HG03064 (cell line): Measurements from ENCODE around the gene TCF25.
"Not testable (repeated sequence)": the region's sequence is repeated elsewhere in the genome, so short reads cannot be mapped to it uniquely, and the experiment has no call there.

Experiments used
- ATAC-seq: cut with Tn5 transposase; IDR thresholded peaks from one replicate; pipeline ENCODE4 v1.9.1; 2021; ENCODE audit warnings: low read depth; ENCODE audit not compliant: unreplicated experiment

TCF25 gene

DNA sequence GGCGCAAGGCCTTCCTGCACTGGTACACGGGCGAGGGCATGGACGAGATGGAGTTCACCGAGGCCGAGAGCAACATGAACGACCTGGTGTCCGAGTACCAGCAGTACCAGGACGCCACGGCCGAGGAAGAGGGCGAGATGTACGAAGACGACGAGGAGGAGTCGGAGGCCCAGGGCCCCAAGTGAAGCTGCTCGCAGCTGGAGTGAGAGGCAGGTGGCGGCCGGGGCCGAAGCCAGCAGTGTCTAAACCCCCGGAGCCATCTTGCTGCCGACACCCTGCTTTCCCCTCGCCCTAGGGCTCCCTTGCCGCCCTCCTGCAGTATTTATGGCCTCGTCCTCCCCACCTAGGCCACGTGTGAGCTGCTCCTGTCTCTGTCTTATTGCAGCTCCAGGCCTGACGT, 62.2 kb downstream of the TCF25 start:
- not testable (repeated sequence) for ATAC-seq

DNA sequence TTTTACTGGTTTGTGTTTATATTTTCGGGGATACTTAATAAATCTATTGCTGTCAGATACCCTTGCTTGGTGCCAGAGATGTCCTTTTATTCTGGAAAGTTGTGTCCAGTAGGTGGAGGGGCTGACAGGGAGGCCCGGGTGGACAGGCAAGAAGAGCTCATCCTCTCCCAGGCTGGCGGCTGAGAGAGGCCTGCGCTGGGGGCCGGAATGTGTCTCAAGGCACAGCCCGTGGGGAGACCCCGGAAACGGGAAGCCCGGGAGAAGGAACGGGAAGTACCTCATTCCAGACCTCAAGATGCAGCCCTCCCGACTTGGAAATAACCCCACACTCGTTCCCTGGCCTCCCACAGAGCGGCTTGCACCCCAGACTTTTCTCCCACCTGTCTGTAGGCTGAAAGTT, 62.6 kb downstream of the TCF25 start:
- no peak for ATAC-seq

DNA sequence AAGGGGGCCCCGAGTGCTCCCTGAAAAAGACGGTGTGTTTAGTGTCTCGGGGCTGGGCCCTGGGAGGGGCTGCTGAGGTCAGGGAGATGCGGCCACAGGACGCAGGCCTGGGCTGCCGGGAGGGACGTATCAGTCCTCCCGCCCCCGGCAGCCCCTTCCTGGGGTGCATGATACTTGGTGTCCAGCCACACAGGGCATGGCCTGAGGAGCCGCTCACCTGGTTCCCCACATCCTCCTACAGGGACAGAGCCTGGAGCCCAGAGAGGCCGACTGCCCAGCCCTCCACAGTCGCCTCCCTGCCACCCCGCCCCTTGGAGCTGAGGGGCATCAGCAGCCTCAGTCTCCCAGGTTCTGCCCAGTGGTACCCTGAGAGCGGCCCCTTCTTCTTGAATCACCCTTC, 63.1 kb downstream of the TCF25 start:
- ATAC-seq = no peak

DNA sequence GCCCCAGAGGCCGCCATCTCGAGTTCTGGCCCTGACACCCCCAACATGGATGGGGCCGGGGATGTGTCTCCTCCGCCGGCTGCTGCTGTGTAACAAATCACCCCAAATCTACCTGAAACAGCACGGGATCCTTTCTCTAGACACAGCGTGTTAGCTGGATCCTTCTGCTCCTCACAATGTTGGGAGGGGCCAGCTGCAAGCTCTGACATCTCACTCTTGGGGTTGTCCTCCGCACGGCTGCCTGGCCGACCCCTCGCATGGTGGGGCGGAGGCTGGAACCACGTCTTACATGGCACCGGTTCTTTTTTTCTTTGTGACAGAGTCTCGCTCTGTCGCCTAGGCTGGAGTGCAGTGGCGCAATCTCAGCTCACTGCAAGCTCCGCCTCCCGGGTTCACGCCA, 63.6 kb downstream of the TCF25 start:
- no peak for ATAC-seq

DNA sequence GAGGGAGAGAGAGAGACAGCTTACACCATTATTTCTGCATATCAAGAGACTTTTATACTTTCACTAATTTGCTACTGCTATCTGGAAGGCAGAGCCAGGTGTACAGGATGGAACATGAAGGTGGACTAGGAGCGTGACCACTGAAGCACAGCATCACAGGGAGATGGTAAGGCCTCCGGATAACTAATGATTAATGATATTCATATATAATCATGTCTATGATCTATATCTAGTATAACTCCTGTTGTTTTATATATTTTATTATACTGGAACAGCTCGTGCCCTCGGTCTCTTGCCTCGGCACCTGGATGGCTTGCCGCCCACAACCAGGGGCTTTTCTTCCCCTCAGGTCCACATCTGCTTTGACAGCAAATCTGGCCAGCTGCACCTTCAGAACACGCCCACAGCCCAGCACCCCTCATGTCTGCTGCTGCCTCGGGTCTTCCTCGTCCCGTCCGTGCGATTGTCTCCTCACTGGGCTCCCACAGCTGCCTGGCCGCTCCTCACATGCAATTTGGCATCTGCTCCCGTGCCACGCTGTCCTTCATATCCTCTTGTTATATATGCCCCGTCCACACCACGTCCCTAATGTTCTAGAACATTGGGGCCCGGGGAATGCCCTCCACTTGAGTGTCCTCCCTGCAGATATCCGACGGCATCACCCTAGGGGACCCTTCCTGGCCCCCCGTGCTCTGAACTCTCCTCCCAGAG, 64.9 kb downstream of the TCF25 start:
- ATAC-seq = no peak

DNA sequence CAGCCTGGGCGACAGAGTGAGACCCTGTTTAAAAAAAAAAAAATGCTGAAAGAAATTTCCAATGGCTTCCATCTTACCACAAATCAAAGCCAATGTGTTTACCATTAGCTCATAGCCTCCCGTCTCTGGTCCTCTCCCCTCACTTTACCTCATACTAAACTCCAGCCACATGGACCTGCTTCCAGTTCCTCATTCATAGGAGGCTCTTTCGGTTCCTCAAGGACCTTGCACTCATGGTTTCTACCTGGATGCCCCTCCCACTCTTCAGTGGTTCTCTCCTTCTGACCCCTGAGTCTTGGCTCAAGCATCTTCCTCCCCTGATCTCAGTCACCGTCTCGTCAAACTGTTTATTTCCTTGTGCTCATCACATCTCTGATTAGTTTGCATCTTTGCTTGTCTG, 71.4 kb downstream of the TCF25 start:
- ATAC-seq = no peak

DNA sequence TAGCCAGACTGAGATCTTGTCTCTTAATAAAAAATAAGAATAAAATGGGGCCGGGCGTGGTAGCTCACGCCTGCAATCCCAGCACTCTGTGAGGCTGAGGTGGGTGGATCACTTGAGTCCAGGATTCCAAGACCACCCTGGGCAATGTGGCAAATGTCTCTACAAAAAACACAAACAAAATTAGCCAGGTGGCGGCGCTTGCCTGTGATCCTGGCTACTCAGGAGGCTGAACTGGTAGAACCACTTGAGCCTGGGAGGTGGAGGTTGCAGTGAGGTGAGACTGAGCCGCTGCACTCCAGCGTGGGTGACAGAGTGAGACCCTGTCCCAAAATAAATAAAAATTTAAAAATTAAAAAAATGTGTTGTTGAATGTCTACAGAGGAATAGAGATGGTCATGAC, 72.3 kb downstream of the TCF25 start:
- ATAC-seq = no peak

DNA sequence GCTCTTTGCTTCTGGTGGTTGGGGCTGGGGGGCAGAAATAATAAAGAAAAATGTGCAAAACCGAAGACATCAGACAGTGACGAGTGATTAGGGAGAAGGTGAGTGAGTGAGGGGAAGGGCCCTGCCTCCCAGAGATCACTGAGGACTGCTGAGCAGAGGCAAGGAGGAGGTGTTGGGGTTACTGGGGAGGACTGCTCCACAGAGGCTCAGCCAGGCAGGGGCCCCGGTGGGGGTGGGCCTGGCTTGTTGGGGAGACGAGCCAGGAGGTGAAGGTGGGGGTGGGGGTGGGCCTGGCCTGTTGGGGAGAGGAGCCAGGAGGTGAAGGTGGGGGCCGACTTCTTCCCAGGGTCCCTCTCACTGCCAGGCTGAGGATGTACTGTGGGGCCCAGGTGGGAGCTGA, 73.1 kb downstream of the TCF25 start:
- ATAC-seq = no peak

DNA sequence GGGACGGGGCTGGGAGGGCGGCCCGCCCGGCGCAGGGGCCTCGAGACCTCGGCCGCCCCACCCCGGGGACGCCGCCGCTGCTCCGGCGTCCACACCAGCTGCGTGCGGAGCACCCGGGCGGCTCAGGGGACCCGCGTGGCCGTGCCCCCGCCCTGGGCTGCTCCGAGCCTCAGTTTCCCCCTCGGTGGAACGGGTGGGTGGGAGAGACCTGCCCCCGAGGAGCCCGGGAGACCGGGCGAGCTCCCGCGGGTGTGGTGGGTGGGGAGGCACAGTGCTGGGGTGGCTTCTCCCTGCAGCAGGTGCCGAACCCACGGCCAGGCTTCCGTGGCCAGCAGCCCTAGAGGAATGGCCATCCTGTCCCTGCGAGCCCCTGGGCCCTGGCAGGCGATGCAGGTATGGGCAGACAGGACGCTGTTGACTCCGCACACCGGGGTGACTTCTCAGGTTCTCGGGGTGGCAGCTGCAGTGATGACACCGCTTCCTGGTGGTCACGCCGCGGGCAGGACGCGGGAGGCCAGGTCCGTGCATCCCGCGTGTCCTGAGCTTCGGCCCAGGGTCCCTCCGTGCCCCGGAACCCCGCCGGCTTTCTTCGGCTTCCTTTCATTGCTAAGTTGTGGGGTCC, 75.8 kb downstream of the TCF25 start:
- ATAC-seq = no peak

DNA sequence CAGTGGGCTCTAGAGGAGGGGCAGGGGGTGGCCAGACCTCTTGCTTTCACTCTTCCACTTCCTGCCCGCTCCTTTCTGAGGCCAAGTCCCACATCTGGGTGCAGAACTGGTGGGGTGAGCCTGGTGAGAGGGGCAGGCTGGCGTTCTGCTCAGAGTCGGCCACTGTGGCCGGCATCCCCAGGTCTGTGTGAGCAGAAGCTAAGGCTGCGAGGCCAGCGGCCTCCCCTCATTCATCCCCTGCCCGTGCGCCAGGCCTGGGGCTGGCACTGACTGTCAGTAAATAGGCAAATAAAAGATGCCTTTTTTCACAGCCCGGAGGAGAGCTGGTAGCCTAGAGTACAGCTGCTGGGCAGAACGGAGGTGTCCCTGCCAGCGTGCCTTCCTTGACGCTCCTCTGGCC, 76.4 kb downstream of the TCF25 start:
- no peak for ATAC-seq

DNA sequence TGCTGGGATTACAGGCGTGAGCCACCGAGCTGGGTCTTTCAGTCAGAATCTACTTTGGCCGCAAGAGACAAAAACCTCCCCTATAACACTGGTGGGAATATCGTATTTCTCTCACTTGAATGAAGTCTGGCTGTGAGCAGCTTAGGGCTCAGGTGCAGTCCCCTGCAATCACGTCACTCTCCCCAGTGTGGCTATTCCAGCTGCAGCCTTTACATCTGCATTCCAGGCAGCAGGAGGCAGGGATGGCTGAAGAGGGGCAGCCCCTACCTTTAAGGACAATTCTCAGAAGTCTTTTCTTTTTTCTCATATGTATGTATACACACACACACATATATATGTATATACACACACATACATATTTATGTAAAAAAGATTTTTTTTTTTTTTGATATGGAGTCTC, 78.1 kb downstream of the TCF25 start:
- ATAC-seq = no peak

DNA sequence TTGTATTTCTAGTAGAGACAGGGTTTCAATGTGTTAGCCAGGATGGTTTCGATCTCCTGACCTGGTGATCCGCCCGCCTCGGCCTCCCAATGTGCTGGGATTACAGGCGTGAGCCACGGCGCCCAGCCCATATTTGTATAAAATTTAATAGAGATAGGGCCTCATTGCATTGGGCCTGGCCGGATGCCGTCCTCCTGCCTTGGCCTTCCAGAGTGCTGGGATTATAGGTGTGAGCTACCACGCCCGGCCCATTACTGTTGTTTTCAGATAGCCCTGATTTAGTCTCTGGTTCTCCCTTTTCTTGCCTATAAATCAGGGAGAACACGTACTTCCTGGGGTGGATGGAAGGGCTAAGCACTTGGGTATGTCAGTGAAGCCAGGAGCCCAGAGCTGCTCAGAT, 78.7 kb downstream of the TCF25 start:
- ATAC-seq = no peak

DNA sequence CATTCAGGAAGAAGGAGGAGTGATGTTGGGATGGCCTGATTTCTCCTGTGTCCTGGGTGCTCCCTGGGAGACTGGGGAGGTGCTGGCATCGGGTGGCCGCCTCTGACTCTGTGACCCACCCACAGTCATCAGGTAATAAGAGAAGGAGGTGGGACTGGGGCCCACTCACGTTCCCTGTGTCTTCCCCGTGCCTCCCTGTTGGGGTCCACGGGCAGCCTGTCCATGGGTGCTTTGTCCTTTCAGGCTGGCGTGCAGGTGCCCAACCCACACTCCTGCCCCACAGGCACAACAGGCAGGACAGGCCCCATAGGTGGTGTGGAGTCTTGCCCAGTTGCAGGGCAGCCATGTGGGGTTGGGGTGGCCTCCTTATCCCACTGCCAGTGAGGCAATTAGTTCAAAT, 79.2 kb downstream of the TCF25 start:
- ATAC-seq = no peak

DNA sequence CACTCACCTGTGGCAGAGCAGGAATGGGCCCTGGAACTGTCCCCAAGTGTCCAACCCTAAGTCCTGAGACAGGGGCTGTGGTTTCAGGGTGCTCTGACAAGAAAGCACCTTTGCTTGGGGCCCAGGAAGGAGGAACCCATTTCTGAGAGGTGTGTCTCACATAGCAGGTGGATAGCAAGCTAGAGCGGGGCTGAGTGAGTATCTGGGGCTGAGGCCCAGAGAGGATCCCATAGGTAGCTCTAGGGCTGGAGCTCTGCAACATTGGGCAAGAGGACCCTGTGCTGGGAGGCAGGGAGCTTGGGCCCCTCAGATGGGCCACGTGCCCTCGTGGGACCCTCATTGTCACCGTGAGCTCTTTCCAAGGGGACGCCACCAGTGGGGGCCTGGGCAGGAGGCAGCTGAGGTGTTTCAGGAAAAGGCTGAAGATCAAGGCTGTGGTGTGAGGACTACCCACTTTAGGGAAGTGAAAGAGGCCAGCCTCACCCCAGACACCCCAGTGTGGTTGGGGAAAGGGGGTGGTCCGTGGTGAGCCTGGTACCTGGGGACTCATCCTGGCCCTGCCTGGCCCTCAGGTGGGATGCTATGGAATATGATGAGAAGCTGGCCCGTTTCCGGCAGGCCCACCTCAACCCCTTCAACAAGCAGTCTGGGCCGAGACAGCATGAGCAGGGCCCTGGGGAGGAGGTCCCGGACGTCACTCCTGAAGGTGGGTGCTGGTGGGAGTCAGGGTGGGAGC, 80.4 kb downstream of the TCF25 start:
- no peak for ATAC-seq

DNA sequence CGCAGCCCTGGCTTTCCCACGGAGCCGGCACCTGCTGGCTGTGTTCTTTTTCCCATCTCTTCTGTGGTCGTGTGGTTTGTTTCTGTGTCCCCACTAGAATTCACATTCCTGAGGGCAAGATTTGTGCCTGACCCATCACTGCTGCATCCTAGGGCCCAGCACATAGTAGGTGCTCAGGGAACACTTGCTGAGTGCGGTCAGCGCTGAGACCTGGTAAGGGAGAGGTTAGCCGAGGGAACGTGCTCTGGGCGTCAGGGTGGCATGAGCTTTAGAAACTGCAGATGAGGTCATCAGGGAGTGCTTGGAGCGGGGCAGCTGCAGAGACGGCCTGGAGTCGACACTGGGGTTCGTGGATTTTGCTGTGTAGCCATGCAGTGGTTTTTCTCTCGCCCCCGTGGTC, 81.1 kb downstream of the TCF25 start:
- ATAC-seq = no peak

DNA sequence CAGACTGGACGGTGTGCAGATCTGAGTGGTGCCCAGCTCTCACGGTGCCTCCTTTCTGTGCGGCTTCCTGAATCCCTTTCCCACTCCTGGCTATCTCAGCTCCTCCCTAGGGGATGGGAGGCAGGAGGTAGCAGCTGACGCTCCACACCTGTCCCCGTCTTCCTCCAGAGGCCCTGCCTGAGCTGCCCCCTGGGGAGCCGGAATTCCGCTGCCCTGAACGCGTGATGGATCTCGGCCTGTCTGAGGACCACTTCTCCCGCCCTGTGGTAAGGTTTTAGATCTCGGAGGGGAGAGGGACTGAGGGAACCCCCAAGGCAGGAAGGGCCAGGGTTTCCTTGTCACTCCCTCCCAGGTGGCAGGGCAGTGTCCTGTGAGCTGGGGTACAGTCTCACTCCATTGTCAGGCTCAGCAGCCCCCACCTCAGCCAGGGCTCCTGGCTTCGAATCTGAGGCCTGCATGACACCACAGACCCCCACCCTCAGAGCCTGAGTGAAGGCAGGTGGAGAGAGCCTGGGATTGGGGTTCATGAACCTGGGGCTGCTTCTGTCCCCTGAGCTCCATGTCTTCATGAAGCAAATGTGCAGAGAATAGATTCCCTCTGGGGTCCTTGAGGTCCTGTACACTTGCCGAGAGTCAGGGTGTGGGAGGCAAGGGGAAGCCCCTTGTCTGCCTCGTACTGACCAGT, 81.8 kb downstream of the TCF25 start:
- ATAC-seq = no peak

DNA sequence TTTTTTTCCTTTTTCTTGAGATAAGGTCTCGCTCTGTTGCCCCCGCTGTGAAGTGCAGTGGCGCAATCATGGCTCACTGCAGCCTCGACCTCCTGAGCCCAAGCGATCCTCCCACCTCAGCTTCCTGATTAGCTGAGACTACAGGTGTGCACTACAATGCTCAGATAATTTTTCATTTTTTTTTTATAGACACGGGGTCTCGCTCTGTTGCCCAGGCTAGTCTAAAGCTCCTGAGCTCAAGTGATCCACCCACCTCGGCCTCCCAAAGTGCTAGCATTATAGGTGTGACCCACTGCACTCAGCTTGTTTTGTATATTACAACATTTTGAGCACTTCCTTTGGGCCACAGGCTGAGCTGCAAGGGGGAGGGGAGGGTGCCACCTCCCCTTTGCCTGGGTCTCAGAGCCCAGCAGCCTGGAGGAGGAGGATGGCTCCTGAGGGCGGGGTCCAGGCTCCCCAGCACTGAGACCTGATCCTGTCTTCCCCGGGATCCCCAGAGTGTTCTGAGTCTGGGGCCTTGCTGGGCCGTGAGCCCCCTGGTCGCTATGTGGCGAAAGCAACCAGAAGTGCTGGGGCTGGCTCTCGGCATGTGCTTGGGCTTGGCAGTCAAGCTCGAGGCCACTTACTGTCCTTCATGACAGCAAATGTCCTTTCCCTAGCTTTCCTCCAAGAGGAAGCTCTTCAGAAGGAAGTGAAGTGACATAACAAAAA, 83.3 kb downstream of the TCF25 start:
- ATAC-seq = no peak

DNA sequence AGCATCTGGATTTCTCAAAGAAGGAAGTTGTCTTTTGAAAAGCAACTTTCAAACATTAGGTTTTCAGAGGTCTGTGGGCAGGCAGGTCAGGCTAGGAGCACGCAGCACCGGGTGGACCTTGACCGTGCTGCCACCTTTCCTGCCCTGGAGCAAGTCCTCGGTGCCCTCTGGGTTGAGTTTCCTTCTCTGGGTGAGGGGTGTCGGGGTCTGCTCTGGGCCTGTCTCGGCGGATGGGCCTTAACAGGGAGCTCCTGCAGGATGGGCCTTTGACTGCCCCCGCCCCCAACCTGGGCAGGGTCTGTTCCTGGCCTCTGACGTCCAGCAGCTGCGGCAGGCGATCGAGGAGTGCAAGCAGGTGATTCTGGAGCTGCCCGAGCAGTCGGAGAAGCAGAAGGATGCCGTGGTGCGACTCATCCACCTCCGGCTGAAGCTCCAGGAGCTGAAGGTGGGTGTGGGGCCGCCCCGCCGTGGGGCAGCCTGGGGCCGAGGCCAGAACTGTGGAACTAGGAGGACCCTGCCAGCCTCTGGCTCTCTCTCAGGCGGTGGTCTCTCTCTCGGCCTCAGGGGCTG, 83.9 kb downstream of the TCF25 start:
- ATAC-seq = no peak

DNA sequence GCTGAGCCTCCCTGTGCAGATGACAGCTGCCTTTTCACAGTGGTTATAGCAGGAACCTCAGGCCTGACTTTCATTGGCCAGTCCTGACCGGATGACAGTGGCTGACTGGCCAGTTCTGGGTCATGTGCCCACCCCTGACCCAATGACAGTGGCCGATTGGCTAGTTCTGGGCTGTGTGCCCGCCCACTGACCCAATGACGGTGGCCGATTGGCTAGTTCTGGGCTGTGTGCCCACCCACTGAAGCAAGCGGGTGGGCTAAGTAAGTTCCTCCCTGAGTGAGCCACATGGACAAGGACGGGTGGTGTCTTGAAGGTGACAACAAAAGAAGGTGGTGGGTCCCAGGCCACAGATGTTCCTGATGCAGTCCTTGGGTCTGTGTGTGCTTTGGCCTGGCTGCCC, 84.7 kb downstream of the TCF25 start:
- ATAC-seq = no peak

DNA sequence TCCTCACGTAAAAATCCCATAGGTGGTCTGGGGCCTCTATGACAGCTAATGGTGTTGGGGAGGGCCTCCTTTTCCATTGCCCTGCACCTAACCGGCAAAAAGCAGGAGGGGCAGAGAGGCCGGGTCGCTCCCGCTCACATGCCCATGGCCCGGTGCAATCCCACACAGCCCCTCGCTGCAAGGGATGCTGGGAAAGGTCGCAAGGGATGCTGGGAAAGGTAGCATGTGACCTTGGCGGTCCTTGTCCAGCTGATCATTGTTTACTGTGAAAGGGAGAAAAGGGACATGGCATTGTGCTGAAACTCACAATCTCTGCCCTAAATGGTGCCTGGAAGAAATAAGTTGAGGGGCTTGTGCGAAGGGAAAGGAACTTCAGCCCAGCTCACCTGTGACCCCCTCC, 85.2 kb downstream of the TCF25 start:
- ATAC-seq = no peak
